ENCODE measurements around the gene USF2.
"Not testable (repeated sequence)": the region's sequence is repeated elsewhere in the genome, so short reads cannot be mapped to it uniquely, and the experiment has no call there.

USF2 gene

DNA sequence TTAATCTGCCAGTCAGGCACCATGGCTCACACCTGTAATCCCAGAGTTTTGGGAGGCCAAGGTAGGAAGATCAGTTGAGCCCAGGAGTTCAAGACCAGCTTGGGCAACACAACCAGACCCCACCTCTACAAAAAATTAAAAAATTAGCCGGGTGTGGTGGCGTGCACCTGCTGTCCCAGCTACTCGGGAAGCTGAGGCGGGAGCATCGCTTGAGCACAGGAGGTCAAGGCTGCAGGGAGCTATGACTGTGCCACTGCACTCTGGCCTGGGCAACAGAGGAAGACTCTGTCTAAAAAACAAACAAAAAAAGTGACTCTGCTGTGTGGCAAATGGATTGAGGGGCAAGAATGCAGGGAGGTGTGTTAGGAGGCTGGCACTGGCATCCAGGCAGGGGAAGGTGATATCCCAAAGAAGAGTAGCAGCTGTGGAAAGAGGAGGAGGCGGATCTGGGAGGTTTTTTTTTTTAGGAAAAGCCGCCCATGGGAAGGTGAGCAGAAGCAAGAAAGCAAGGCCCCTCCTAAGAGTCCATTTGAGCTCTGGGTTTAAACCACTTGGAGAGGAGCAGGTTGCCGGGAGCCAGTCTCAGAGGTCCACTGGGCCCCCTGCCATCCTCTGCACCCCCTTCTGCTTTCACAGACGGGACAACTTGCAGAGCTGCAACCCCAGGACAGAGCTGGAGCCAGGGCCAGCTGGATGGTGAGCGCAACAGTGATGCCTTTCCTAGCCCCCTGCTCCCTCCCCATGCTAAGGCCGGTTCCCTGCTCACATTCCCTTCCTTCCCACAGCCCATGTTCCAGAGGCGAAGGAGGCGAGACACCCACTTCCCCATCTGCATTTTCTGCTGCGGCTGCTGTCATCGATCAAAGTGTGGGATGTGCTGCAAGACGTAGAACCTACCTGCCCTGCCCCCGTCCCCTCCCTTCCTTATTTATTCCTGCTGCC lies 15.7 kb downstream of the USF2 start:
- no peaks in the 10 kb centered on the region for H3K9me3 ChIP-seq (ENCODE audit: control insufficient read depth, low read length)
- H3K4me1 ChIP-seq (ENCODE audit: control insufficient read depth, insufficient read depth, low read length) = peaks cover 12% of the 10 kb centered on the region
- H3K27me3 ChIP-seq (ENCODE audit: control insufficient read depth, insufficient read depth, low read length) = peaks cover 13% of the 10 kb centered on the region
- no peaks in the 10 kb centered on the region for H3K36me3 ChIP-seq (ENCODE audit: control insufficient read depth, insufficient read depth, low read length)
- H3K4me3 ChIP-seq (ENCODE audit: low read length) = no peak overlapping the region
- H3K9ac ChIP-seq (ENCODE audit: low read length) = no peak overlapping the region

DNA sequence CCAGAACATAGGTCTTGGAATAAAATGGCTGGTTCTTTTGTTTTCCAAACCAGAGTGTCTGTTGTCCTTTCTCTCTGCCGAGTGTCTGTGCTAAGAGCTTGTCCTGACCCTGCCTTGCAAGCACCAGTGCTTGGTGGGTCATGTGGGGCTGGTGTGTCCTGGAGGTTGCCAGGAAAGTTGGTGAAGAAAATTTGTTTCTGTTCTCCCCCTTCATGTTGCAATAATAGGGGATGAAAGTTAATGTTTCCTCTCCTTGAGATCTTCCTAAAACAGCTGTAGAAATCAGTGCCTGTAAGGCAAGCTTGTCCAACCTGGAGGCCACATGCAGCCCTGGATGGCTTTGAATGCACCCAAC lies 16.3 kb downstream of the USF2 start:
- Histone ChIP-seq H3K36me3 (ENCODE audit: control insufficient read depth, insufficient read depth, low read length) (no peaks in the 10 kb centered on the region), H3K4me1 (ENCODE audit: control insufficient read depth, insufficient read depth, low read length) (peaks cover 12% of the 10 kb centered on the region), H3K9ac (ENCODE audit: low read length) (no peak overlapping the region), H3K27me3 (ENCODE audit: control insufficient read depth, insufficient read depth, low read length) (peaks cover 13% of the 10 kb centered on the region), H3K9me3 (ENCODE audit: control insufficient read depth, low read length) (no peaks in the 10 kb centered on the region), H3K4me3 (ENCODE audit: low read length) (no peak overlapping the region)

DNA sequence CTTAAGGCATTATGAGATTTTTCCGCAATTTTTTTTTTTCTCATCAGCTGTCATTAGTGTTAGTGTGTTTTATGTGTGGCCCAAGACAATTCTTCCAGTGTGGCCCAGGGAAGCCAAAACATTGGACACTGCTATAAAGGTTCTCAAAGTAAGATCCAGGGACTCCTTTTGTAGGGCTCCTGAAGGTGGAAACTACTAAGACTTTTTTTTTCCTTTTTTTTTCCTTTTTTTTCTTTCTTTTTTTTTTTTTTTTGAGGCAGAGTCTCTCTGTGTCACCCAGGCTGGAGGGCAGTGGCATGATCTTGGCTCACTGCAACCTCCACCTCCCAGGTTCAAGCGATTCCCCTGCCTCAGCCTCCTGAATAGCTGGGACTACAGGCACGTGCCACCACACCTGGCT lies 16.7 kb downstream of the USF2 start:
- Histone ChIP-seq H3K4me1 (ENCODE audit: control insufficient read depth, insufficient read depth, low read length) (peaks cover 12% of the 10 kb centered on the region), H3K27me3 (ENCODE audit: control insufficient read depth, insufficient read depth, low read length) (peaks cover 13% of the 10 kb centered on the region)
- H3K4me3 ChIP-seq (ENCODE audit: low read length); H3K36me3 ChIP-seq (ENCODE audit: control insufficient read depth, insufficient read depth, low read length); H3K9me3 ChIP-seq (ENCODE audit: control insufficient read depth, low read length); H3K9ac ChIP-seq (ENCODE audit: low read length): not testable (repeated sequence)

DNA sequence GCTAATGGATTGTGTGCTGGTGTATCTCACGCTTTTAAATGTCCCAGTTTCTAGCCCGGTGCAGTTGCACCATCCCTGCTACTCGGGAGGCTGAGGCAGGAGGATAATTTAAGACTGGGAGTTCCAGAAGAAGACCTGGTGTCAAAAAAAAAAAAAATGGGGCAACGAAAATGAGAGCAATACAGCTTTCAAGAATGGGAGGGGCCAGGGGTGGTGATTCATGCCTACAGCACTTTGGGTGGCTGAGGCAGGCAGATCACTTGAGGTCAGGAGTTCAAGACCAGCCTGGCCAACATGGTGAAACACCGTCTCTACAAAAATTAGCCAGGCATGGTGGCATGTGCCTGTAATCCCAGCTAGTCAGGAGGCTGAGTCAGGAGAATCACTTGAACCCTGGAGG lies 17.3 kb downstream of the USF2 start:
- H3K4me1 ChIP-seq (ENCODE audit: control insufficient read depth, insufficient read depth, low read length) = peaks cover 12% of the 10 kb centered on the region
- not testable (repeated sequence) for H3K4me3 ChIP-seq (ENCODE audit: low read length); H3K9ac ChIP-seq (ENCODE audit: low read length); H3K36me3 ChIP-seq (ENCODE audit: control insufficient read depth, insufficient read depth, low read length); H3K9me3 ChIP-seq (ENCODE audit: control insufficient read depth, low read length)
- H3K27me3 ChIP-seq (ENCODE audit: control insufficient read depth, insufficient read depth, low read length) = peaks cover 11% of the 10 kb centered on the region

DNA sequence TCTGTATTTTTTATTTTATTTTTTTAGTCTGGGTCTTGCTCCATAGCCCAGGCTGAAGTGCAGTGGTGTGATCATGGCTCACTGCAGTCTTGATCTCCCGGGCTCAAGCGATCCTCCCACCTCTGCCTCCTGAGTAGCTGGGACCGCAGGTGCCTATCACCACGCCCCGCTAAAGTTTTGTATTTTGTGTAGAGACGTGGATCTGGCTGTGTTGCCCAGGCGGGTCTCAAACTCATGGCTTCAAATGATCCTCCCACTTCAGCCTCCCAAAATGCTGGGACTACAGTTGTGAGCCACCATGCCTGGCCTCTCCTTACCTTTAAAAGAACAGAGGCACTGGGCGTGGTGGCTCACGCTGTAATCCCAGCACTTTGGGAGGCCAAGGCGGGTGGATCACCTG lies 19.0 kb downstream of the USF2 start:
- no peaks in the 10 kb centered on the region for H3K27me3 ChIP-seq (ENCODE audit: control insufficient read depth, insufficient read depth, low read length)
- H3K9me3 ChIP-seq (ENCODE audit: control insufficient read depth, low read length) = no peaks in the 10 kb centered on the region
- H3K36me3 ChIP-seq (ENCODE audit: control insufficient read depth, insufficient read depth, low read length) = no peaks in the 10 kb centered on the region
- no peak overlapping the region for H3K4me3 ChIP-seq (ENCODE audit: low read length)
- no peak overlapping the region for H3K9ac ChIP-seq (ENCODE audit: low read length)
- H3K4me1 ChIP-seq (ENCODE audit: control insufficient read depth, insufficient read depth, low read length) = no peaks in the 10 kb centered on the region

DNA sequence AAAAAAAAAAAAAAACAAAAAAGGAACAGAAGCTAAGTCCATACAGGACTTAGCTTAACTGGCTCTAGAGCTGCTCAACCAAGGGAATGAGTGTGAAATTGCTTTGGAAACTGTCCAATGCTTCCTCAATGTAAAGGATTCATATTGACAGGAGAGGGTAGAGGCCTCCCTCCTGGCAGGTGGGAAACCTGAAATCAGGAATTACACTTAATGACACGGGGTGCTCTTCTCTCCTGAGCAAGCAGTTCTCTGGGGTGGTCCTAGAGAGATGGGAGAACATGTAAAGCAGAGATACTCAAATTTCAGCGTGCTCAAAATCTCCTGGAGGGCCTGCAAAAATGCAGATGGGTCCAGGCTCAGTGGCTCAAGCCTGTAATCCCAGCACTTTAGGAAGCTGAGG lies 19.6 kb downstream of the USF2 start:
- H3K9ac ChIP-seq (ENCODE audit: low read length) = no peak overlapping the region
- no peaks in the 10 kb centered on the region for H3K4me1 ChIP-seq (ENCODE audit: control insufficient read depth, insufficient read depth, low read length)
- H3K4me3 ChIP-seq (ENCODE audit: low read length) = no peak overlapping the region
- H3K36me3 ChIP-seq (ENCODE audit: control insufficient read depth, insufficient read depth, low read length) = no peaks in the 10 kb centered on the region
- H3K27me3 ChIP-seq (ENCODE audit: control insufficient read depth, insufficient read depth, low read length) = peaks cover 5% of the 10 kb centered on the region
- H3K9me3 ChIP-seq (ENCODE audit: control insufficient read depth, low read length) = no peaks in the 10 kb centered on the region

DNA sequence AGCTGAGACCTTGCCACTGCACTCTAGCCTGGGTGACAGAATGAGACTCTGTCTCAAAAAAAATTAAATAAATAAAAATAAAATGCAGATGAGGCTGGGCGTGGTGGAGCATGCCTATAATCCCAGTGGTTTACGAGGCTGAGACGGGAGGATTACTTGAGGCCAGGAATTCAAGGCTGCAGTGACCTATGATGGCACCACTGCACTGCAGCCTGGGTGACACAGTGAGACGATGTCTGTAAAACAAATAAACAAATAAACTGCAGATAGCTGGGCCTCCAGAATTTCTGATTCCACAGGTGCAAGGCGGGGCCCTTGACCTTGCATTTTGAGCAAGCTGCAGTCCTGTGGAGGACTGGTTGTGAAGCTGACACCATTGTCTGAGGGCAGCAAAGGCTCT lies 20.1 kb downstream of the USF2 start:
- H3K27me3 ChIP-seq (ENCODE audit: control insufficient read depth, insufficient read depth, low read length) = peaks cover 11% of the 10 kb centered on the region
- H3K4me3 ChIP-seq (ENCODE audit: low read length) = no peak overlapping the region
- H3K9ac ChIP-seq (ENCODE audit: low read length) = no peak overlapping the region
- H3K9me3 ChIP-seq (ENCODE audit: control insufficient read depth, low read length) = no peaks in the 10 kb centered on the region
- no peaks in the 10 kb centered on the region for H3K36me3 ChIP-seq (ENCODE audit: control insufficient read depth, insufficient read depth, low read length)
- H3K4me1 ChIP-seq (ENCODE audit: control insufficient read depth, insufficient read depth, low read length) = no peaks in the 10 kb centered on the region

DNA sequence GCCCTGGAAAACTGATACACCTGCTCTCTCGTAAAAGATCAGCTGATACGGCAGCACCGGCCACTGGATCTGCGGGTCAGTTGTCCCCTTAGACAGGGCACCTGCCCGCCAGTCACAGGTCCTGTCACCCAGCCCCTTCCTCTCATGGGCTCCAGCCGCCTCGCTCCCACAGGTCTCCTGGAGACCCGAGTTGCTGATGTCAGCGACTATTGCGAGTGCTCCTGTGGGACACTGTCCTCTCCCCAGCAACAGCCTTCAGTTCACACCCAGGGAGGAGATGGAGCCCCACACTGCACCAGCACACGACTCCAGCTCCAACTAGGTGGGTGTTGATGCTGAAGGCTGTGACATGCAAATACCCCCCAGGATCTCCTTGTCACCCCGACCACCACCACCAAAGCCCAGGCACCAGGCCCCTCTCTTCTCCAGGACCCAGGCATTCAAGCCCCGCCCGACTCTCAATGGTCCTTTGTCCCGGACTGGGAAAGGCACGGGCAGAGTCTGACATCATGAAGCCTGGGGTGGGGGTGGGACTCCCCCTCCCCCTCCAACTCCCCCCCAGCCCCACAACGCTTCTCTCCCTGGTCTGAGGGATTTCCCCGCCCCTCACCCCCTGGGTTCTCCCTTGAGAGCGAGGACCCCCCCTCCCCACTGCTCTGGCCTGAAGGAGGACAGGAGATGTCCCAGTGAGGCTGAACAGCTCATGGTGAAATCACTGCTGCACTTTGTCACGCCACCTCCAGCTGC lies 21.8 kb downstream of the USF2 start:
- no peaks in the 10 kb centered on the region for H3K36me3 ChIP-seq (ENCODE audit: control insufficient read depth, insufficient read depth, low read length)
- H3K9ac ChIP-seq (ENCODE audit: low read length) = no peak overlapping the region
- no peaks in the 10 kb centered on the region for H3K4me1 ChIP-seq (ENCODE audit: control insufficient read depth, insufficient read depth, low read length)
- no peaks in the 10 kb centered on the region for H3K9me3 ChIP-seq (ENCODE audit: control insufficient read depth, low read length)
- H3K27me3 ChIP-seq (ENCODE audit: control insufficient read depth, insufficient read depth, low read length) = peaks cover 15% of the 10 kb centered on the region
- no peak overlapping the region for H3K4me3 ChIP-seq (ENCODE audit: low read length)

DNA sequence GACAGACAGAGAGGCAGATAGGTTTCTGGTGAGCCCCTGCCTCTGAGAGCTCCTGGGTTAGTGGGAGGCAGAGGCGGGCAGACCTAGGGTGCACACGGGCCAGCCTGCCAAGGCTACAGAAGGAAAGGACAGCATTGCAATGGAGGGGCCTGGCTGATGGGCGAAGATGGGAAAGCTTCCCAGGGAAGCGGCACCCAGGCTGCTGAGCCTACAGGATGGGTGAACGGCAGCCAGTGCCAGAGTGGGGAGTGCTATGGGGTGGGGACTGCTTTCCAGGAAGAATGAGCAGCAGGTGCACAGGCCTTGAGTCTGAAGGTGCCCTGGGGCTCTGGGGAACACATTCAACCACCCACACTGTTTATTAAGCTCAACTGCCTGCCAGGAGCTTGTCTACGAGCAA lies 22.5 kb downstream of the USF2 start:
- no peaks in the 10 kb centered on the region for H3K4me1 ChIP-seq (ENCODE audit: control insufficient read depth, insufficient read depth, low read length)
- H3K4me3 ChIP-seq (ENCODE audit: low read length) = no peak overlapping the region
- H3K36me3 ChIP-seq (ENCODE audit: control insufficient read depth, insufficient read depth, low read length) = no peaks in the 10 kb centered on the region
- no peaks in the 10 kb centered on the region for H3K9me3 ChIP-seq (ENCODE audit: control insufficient read depth, low read length)
- no peak overlapping the region for H3K9ac ChIP-seq (ENCODE audit: low read length)
- peaks cover 15% of the 10 kb centered on the region for H3K27me3 ChIP-seq (ENCODE audit: control insufficient read depth, insufficient read depth, low read length)

DNA sequence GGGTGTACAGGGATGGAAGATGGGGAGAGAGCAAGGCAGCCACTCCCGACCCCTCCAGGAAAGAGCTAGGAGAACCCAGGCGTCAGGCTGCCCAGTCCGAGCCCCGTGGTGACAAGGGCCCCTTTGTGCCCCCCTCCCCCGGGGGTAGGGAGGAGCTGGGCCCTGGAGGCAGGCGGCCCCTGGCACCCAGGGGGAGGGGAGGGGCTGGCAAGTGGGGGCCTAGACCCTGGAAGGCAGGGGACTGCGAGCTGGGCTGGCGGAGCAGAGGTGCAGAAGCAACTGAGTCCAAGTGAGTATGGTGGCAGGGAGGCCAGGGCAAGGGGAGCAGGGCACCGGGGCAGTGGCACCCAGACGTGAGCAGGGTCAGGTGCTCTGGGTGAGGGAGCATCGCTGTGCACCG lies 23.2 kb downstream of the USF2 start, which contains the start of gene MAG:
Gene MAG, plus strand, starts transcription at position 246 of the 400 bp plus-strand sequence. CDS start 3,248 bp downstream, outside the sequence.
- Histone ChIP-seq H3K4me1 (ENCODE audit: control insufficient read depth, insufficient read depth, low read length) (no peaks in the 10 kb centered on the region), H3K9ac (ENCODE audit: low read length) (no peak within 1 kb of the TSS), H3K4me3 (ENCODE audit: low read length) (no peak within 1 kb of the TSS), H3K9me3 (ENCODE audit: control insufficient read depth, low read length) (no peaks in the 10 kb centered on the region), H3K36me3 (ENCODE audit: control insufficient read depth, insufficient read depth, low read length) (no peaks in the 10 kb centered on the region), H3K27me3 (ENCODE audit: control insufficient read depth, insufficient read depth, low read length) (peaks cover 15% of the 10 kb centered on the region)

DNA sequence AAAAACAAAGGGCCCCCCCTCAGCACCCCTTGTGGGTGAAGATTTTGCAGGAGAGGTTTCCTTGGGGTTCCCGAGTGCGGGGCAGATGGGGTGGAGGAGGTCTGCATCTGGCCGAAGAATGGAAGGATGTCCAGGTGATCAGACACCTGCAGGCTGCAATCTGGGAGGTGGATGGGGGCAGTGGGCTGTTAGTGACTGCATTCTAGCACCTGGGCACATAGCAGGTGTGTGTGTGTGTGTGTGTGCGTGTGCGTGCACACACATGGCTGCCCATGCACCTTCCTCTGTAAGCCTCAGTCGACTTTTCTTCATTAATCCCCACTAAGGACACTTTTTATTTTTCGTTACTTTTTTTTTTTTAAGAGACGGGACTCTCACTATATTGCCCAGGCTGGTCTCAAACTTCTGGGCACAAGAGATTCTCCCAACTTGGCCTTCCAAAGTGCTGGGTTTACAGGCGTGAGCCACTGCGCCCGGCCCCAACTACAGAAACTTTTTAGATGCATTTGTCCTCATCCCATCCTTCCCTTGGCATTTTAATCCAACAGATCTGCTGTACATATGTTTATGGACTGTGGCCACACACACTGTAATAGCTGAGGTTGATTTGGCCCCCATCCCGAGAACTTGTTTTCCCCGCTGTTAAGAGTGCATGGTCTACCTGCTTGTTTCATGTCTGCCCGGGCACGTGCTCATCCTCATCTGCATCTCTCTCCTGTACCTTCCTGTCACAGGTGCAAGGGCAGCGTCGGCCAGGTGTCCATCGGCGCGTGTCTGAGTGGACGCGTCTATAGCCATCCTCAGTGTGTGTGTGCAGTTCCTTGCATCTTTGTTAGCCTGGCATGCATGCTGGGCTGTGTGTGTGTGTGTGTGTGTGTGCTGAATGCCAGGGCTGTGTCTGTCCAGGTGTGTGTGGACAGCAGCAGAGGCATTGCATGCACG lies 23.9 kb downstream of the USF2 start:
- no peaks in the 10 kb centered on the region for H3K9me3 ChIP-seq (ENCODE audit: control insufficient read depth, low read length)
- no peaks in the 10 kb centered on the region for H3K36me3 ChIP-seq (ENCODE audit: control insufficient read depth, insufficient read depth, low read length)
- no peaks in the 10 kb centered on the region for H3K4me1 ChIP-seq (ENCODE audit: control insufficient read depth, insufficient read depth, low read length)
- H3K27me3 ChIP-seq (ENCODE audit: control insufficient read depth, insufficient read depth, low read length) = peaks cover 21% of the 10 kb centered on the region
- H3K9ac ChIP-seq (ENCODE audit: low read length) = no peak overlapping the region
- no peak overlapping the region for H3K4me3 ChIP-seq (ENCODE audit: low read length)
